CD8-positive, alpha-beta memory T cell (primary cell): Measurements from ENCODE around the gene TRMT10C. TPM values are rescaled to one million over a fixed set of nuclear protein-coding genes. Genes with fewer than 3 reads are reported as not detected.
"Not testable (repeated sequence)": the region's sequence is repeated elsewhere in the genome, so short reads cannot be mapped to it uniquely, and the experiment has no call there.

Experiments
- CTCF ChIA-PET: fragments of 350-600 bp; sonication (Branson Sonifier 250); formaldehyde crosslinking; loops from one replicate; lab custom pipeline; 2021; ENCODE audit warnings: antibody characterized with exemption; lab: Charles Lee
- POLR2A ChIA-PET: fragments of 350-600 bp; sonication (Branson Sonifier 250); formaldehyde crosslinking; loops from one replicate; lab custom pipeline; 2021; ENCODE audit warnings: antibody characterized with exemption; lab: Charles Lee
- DNase-seq, 5 donors: peaks; one replicate each; pipeline versions ENCODE4 v3.0.0 to v3.0.0-alpha.2; 2020 to 2022; ENCODE audit warnings: mixed read lengths in 1 of 5
- H3K27ac ChIP-seq: one replicate; pipeline ENCODE4 v1.7.0; 2013; ENCODE audit warnings: low read depth, mild to moderate bottlenecking, low read length, moderate library complexity
- H3K27me3 ChIP-seq: 2 replicates; pipeline ENCODE4 v1.7.0; 2013; ENCODE audit warnings: low read length, mild to moderate bottlenecking; ENCODE audit not compliant: insufficient read depth, poor library complexity, severe bottlenecking
- H3K36me3 ChIP-seq: 2 replicates; pipeline ENCODE4 v1.7.0; 2013; ENCODE audit warnings: mild to moderate bottlenecking, low read length, moderate library complexity; ENCODE audit not compliant: insufficient read depth
- H3K4me1 ChIP-seq: 2 replicates; pipeline ENCODE4 v1.7.0; 2013; ENCODE audit warnings: mild to moderate bottlenecking, low read length, moderate library complexity; ENCODE audit not compliant: insufficient read depth
- H3K4me3 ChIP-seq: 2 replicates; pipeline ENCODE4 v1.7.0; 2013; ENCODE audit warnings: mild to moderate bottlenecking, low read length
- H3K9me3 ChIP-seq: 2 replicates; pipeline ENCODE4 v1.7.0; 2013; ENCODE audit warnings: mild to moderate bottlenecking, low read length
- H3K27ac Mint-ChIP-seq, 8 donors: one replicate each; pipeline ENCODE4 v1.8.0; 2020 to 2021; ENCODE audit warnings: mixed read lengths in 8 of 8, mild to moderate bottlenecking in 6 of 8, inconsistent platforms in 3 of 8, moderate library complexity in 3 of 8
- H3K27me3 Mint-ChIP-seq, 2 donors: one replicate each; pipeline ENCODE4 v1.8.0; 2020 to 2021; ENCODE audit warnings: mixed read lengths in 2 of 2, mild to moderate bottlenecking in 1 of 2, moderate library complexity in 1 of 2
- H3K36me3 Mint-ChIP-seq, 3 donors: one replicate each; pipeline ENCODE4 v1.8.0; 2020 to 2021; ENCODE audit warnings: mixed read lengths in 3 of 3, inconsistent platforms in 1 of 3, mild to moderate bottlenecking in 1 of 3
- H3K4me1 Mint-ChIP-seq, 3 donors: one replicate each; pipeline ENCODE4 v1.8.0; 2020 to 2021; ENCODE audit warnings: mixed read lengths in 3 of 3, inconsistent platforms in 1 of 3, mild to moderate bottlenecking in 1 of 3
- H3K4me3 Mint-ChIP-seq, 7 donors: one replicate each; pipeline ENCODE4 v1.8.0; 2020 to 2021; ENCODE audit warnings: mixed read lengths in 7 of 7, mild to moderate bottlenecking in 6 of 7, moderate library complexity in 4 of 7, inconsistent platforms in 2 of 7
- H3K9me3 Mint-ChIP-seq, 5 donors: one replicate each; pipeline ENCODE4 v1.8.0; 2020 to 2022; ENCODE audit warnings: mixed read lengths in 5 of 5, mild to moderate bottlenecking in 3 of 5, moderate library complexity in 2 of 5, inconsistent platforms in 1 of 5
- polyA plus RNA-seq: library from polyadenylated mRNA; unstranded; fragments of 300-500 nt; fragmentation: Illumina TruSeq; gene quantifications from one replicate; pipeline ENCODE4 v1.2.3, GENCODE V29; 2021
- total RNA-seq, 2 experiments: library from RNA; stranded (reverse); gene quantifications; one replicate each; pipeline ENCODE4 v1.2.3, GENCODE V29; 2021

Gene TRMT10C
- total and polyA plus RNA-seq, 3 experiments from 2014 or later, result 37.3 to 59.3 (median 57.4) TPM

- POLR2A ChIA-PET, CTCF ChIA-PET, H3K27me3 ChIP-seq, H3K36me3 Mint-ChIP-seq, H3K4me3 ChIP-seq, H3K36me3 ChIP-seq, H3K4me1 Mint-ChIP-seq, DNase-seq, H3K9me3 ChIP-seq, H3K4me1 ChIP-seq, H3K4me3 Mint-ChIP-seq, H3K9me3 Mint-ChIP-seq, H3K27ac ChIP-seq: not testable (repeated sequence)
- peak overlapping the region in 1 of 8 donors; percentile 24 for H3K27ac Mint-ChIP-seq
- peaks cover 11 to 23% of the 10 kb centered on the region in 2 donors for H3K27me3 Mint-ChIP-seq
Observed at GRCh38 chr3:101551359-101552081, 10.1 kb upstream of the TRMT10C start.

DNA sequence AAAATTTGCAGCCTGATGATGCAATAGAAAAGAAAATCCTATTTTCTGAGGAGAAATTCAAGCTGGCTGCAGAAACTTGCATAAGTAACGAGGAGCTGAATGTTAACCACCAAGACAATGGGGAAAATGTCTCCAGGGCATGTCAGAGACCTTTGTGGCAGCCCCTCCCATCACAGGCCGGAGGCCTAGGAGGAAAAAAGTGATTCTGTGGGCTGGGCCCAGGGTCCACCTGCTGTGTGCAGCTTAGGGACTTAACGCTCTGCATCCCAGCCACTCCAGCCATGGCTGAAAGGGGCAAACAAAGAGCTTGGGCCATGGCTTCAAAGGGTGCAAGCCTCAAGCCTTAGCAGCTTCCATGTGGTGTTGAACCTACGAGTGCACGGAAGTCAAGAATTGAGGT lies 8.3 kb upstream of the TRMT10C start:
- H3K27me3 Mint-ChIP-seq, result peaks cover 11 to 27% of the 10 kb centered on the region in 2 donors
- POLR2A ChIA-PET, H3K36me3 Mint-ChIP-seq, H3K36me3 ChIP-seq, CTCF ChIA-PET, H3K4me3 Mint-ChIP-seq, H3K27me3 ChIP-seq, H3K9me3 Mint-ChIP-seq, H3K4me1 ChIP-seq, H3K4me3 ChIP-seq, DNase-seq, H3K27ac Mint-ChIP-seq, H3K9me3 ChIP-seq, H3K27ac ChIP-seq, H3K4me1 Mint-ChIP-seq: not testable (repeated sequence)

DNA sequence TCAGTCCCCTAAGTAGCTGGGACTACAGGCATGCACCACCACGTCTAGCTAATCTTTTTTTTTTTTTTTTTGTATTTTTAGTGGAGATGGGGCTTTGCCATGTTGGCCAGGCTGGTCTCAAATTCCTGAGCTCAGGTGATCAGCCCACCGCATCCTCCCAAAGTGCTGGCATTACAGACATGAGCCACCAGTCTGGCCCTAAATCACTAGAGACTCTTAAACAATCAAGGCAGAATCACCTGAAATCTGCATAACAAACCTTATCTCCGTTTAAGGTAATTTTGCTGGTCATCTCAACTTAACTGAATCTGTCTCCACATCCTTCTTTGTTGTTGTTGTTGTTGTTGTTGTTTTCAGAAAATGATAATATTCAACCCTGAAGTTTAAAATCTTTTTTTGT lies 5.6 kb upstream of the TRMT10C start:
- no peaks in the 10 kb centered on the region for H3K36me3 ChIP-seq
- Mint-ChIP-seq H3K27me3 (peaks cover 9 to 32% of the 10 kb centered on the region in 2 donors), H3K36me3 (peaks cover 0 to 1% (median 0%) of the 10 kb centered on the region in 3 donors), H3K4me1 (peaks cover 4 to 5% (median 4%) of the 10 kb centered on the region in 3 donors), H3K4me3 (no peak overlapping the region), H3K27ac (no peak overlapping the region), H3K9me3 (no peaks in the 10 kb centered on the region)
- H3K4me1 ChIP-seq, result no peaks in the 10 kb centered on the region
- H3K4me3 ChIP-seq, result no peak overlapping the region
- POLR2A ChIA-PET, result interaction anchor here (0.6 kb wide), 1 partner anchor 83 kb away, joined by 3 read pairs; no protein-coding TSS in a partner anchor
- no peaks in the 10 kb centered on the region for H3K27me3 ChIP-seq
- DNase-seq, result no peak
- CTCF ChIA-PET, result interaction anchor here (1.1 to 2.0 kb wide), 2 partner anchors 10 to 13 kb away, joined by 3 to 6 read pairs; no protein-coding TSS in a partner anchor
- H3K9me3 ChIP-seq, result no peaks in the 10 kb centered on the region
- H3K27ac ChIP-seq, result no peak overlapping the region

DNA sequence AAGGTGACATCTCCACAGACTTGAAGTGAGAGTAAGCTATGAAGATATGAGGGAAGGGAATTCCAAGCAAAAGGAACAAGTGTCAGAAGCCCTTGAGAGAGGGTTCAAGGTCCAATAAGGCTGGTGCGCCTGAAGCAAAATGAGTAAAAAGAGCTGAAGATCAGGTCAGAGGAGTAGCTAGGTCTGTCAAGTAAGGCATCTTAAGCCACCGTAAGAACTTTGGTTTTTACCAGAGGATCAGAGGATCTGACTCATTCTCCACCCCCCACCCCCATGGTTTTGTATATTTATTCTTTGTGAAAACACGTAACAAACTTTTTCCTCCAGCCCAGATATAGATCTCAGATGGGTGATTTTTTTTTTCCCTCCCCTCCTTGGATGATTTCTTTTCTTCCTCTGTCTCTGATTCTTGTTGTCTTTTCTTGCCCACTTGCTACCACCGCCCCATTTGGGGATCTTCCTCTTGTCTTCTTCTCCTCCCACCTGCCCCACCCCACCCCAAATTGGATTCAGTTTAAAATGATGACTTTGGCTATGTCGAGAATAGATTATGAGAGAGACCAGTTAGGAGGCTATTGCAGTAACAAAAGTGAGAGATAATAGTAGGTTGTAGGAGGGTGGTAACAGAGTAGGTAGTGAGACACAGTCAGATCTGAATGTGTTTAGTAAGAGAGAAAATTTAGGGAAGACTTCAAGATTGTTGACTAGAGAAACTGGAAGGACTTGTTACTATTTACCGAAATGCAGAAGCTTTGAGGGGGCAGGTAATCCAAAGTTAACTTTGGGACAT lies 6.1 kb downstream of the TRMT10C start:
- Histone ChIP-seq H3K27me3 (no peaks in the 10 kb centered on the region), H3K27ac (no peak overlapping the region), H3K4me1 (peaks cover 25% of the 10 kb centered on the region), H3K9me3 (no peaks in the 10 kb centered on the region), H3K36me3 (peaks cover 12% of the 10 kb centered on the region), H3K4me3 (no peak overlapping the region)
- H3K9me3 Mint-ChIP-seq, result no peaks in the 10 kb centered on the region
- ChIA-PET CTCF (no interaction called here), POLR2A (no interaction called here)
- peaks cover 26 to 65% (median 49%) of the 10 kb centered on the region in 3 donors for H3K4me1 Mint-ChIP-seq
- peaks cover 0 to 40% (median 15%) of the 10 kb centered on the region in 3 donors for H3K36me3 Mint-ChIP-seq
- H3K27ac Mint-ChIP-seq, result peak overlapping the region in 5 of 8 donors; percentile 1 to 87 (median 12)
- DNase-seq, result no peak
- peaks cover 0 to 4% of the 10 kb centered on the region in 2 donors for H3K27me3 Mint-ChIP-seq
- H3K4me3 Mint-ChIP-seq, result no peak overlapping the region

GRCh38 chr3:101571028-101571895 lies 9.6 kb downstream of the TRMT10C start:
- H3K27ac ChIP-seq, result no peak overlapping the region
- Mint-ChIP-seq H3K27ac (peak overlapping the region in 7 of 8 donors; percentile 10 to 77 (median 34)), H3K4me1 (peaks cover 39 to 65% (median 54%) of the 10 kb centered on the region in 3 donors), H3K4me3 (peak overlapping the region in 6 of 7 donors; percentile 8 to 40 (median 20)), H3K9me3 (no peaks in the 10 kb centered on the region), H3K27me3 (peaks cover 0 to 4% of the 10 kb centered on the region in 2 donors), H3K36me3 (peaks cover 0 to 32% (median 8%) of the 10 kb centered on the region in 3 donors)
- ChIA-PET CTCF (interaction anchor here (0.9 to 1.4 kb wide), 3 partner anchors 10 to 59 kb away, joined by 3 read pairs; partner anchors contain the start of gene TRMT10C), POLR2A (no interaction called here)
- no peaks in the 10 kb centered on the region for H3K27me3 ChIP-seq
- H3K4me3 ChIP-seq, result no peak overlapping the region
- no peaks in the 10 kb centered on the region for H3K9me3 ChIP-seq
- peak in 2 of 5 donors; percentile 21 to 56 for DNase-seq
- H3K36me3 ChIP-seq, result peaks cover 3% of the 10 kb centered on the region
- H3K4me1 ChIP-seq, result peaks cover 39% of the 10 kb centered on the region

DNA sequence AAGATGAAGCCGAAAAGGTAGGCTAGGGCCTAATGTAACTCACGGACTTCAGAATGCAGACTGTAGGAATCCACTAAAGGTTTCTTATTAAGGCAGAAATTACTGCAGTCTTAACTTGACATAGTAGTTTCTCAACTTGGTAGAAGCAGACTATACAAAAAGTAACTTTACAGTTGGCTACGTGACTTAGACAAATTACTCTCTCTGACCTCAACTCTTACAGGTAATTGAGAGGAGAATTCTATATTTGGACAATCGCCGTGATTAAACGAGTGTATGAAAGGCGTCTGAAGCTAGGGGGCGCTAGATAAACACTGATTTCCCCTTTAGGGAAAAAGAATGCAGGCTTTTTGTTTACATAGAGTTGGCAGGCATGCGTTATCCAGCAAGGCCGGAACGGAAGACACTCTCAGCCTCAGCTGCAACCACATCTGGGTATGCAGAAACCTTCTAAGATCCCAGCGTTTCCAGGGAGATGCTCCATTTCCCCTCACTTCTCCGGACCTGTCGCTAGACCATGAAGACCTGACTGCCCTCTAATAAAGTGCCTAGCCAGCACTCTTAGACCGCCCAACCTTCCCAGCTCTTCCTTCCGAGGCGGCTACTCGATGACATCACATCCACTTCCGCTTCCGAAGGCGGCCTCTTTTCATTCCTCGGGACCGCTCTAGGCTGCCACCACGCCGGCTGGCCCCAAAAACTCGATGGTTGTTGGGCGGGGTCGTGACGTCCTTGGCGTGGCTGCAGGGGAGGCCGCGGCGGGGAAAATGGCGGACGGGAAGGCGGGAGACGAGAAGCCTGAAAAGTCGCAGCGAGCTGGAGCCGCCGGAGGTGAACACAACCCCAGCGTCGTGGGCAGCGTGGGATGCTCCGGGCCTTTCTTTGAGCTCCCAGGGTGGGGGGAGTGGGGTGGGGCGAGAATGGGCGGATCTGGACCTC lies 12.1 kb downstream of the TRMT10C start, which contains the start of gene PCNP:
Gene PCNP (plus strand): TSS at position 732 of the 939 bp plus-strand sequence. CDS start 36 bp downstream, at position 768.
- Mint-ChIP-seq H3K27me3 (peaks cover 0 to 4% of the 10 kb centered on the region in 2 donors), H3K4me1 (peaks cover 57 to 71% (median 68%) of the 10 kb centered on the region in 3 donors), H3K27ac (peak within 1 kb of the TSS; percentile 97 to 99 (median 99)), H3K9me3 (no peaks in the 10 kb centered on the region), H3K4me3 (peak within 1 kb of the TSS; percentile 94 to 100 (median 96)), H3K36me3 (peaks cover 3 to 36% (median 6%) of the 10 kb centered on the region in 3 donors)
- peak; percentile 98 to 99 (median 98) for DNase-seq
- Histone ChIP-seq H3K27me3 (no peaks in the 10 kb centered on the region), H3K36me3 (no peaks in the 10 kb centered on the region), H3K4me3 (peak within 1 kb of the TSS; percentile 96), H3K9me3 (no peaks in the 10 kb centered on the region), H3K27ac (peak within 1 kb of the TSS; percentile 99), H3K4me1 (peaks cover 56% of the 10 kb centered on the region)
- ChIA-PET POLR2A (interaction anchor here (0.5 to 2.3 kb wide), 18 partner anchors 12 to 276 kb away, joined by 3 to 31 read pairs (median 6); partner anchors contain the start of genes CEP97, NFKBIZ, NXPE3 and RPL24), CTCF (interaction anchor here (0.6 to 3.0 kb wide), 21 partner anchors 9 to 236 kb away, joined by 3 to 23 read pairs (median 4); partner anchors contain the start of genes RPL24, TRMT10C and ZBTB11)
